Stimulated activated CD8-positive, alpha-beta memory T cell treated with anti-CD3 and anti-CD28 coated beads, Interleukin-15, amount 100 ng/mL, for 48 hours (primary cell): ENCODE results near the gene RNASE9.
A peak's percentile ranks its signal among the peaks of the same experiment; 100 is the strongest.
"Not testable (repeated sequence)": the region's sequence is repeated elsewhere in the genome, so short reads cannot be mapped to it uniquely, and the experiment has no call there.

Source experiments
- DNase-seq, 2 donors: peaks; one replicate each; pipeline ENCODE4 v3.0.0-alpha.2; 2020; ENCODE audit warnings: low read depth in 2 of 2

RNASE9 gene

DNA sequence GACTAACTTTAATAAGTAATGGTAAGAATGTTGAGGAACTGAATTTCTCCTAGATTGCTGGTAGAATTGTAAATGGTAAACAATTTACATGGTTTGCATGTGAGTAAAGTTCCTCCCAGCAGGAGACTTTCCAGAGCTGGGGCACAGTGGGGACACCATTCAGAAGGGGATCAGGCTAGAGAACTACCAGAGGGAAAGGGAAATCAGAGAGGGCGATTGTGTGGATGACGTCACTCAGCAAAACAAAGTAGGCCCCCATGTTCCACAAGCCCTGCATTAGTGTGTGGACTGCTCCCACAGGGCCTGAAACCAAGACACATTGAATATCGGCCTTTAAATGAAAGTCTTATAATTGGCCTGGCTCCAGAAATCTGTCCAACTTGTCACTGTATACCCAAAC, 17.5 kb upstream of the RNASE9 start:
- DNase-seq, result no peak

DNA sequence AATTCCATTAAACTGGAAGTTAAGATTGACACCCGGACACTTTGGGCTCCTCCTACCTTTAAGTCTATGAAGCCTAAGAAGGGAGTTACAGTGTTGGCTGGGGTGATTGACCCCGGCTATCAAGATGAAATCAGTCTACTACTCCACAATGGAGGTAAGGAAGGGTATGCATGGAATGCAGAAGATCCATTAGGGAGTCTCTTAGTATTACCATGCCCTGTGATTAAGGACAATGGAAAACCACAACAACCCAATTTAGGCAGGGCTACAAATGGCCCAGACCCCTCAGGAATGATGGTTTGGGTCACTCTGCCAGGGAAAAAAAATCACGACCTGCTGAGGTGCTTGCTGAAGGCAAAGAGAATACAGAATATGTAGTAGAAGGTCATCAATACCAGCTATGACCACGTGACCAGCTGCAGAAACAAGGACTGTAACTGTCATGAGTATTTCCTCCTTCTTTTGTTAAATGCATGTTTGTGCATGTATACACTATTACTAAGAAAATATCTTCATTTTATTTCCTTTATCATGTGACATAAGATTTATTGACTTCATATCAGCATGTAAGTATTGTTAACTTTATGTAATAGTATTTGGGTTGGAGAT, 11.6 kb upstream of the RNASE9 start:
- DNase-seq, result not testable (repeated sequence)

DNA sequence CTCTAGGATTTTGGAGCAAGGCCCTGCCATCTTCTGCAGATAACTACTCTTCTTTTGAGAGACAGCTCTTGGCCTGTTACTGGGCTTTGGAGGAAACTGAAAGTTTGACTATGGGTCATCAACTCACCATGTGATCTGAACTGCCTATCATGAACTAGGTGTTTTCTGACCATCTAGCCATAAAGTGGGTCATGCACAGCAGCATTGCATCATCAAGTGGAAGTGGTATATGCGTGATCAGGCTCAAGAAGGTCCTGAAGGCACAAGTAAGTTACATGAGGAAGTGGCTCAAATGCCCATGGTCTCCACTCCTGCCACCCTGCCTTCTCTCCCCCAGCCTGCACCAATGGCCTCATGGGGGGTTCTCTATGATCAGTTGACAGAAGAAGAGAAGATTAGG, 9.9 kb upstream of the RNASE9 start:
- not testable (repeated sequence) for DNase-seq

DNA sequence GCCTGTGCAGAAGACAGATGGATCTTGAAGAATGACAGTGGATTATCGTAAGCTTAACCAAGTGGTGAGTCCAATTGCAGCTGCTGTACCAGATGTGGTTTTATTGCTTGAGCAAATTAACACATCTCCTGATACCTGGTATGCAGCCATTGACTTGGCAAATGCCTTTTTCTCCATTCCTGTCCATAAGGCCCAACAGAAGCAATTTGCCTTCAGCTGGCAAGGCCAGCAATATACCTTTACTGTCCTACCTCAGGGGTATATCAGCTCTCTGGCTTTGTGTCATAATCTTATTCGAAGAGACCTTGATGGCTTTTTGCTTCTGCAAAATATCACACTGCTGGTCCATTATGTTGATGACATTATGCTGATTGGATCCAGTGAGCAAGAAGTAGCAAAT, 9.0 kb upstream of the RNASE9 start:
- DNase-seq, result not testable (repeated sequence)

DNA sequence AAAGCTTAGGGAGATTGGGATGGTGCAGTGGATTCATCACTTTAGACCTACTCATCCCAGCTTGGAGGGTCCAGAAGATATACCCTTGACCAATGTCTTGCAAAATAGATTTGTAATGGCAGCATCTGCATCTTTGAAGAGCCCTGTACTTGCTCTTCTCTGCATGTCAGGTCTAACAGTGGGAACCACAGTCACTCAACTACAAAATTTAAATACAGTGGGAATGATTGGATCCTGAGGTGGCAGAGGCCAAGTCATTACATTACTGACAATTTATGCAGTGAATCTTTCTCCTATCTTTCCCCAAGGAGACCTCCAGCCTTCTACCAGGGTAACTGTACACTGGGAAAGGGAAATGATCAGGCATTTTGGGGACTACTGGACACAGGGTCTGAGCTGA, 8.2 kb upstream of the RNASE9 start:
- no peak for DNase-seq

DNA sequence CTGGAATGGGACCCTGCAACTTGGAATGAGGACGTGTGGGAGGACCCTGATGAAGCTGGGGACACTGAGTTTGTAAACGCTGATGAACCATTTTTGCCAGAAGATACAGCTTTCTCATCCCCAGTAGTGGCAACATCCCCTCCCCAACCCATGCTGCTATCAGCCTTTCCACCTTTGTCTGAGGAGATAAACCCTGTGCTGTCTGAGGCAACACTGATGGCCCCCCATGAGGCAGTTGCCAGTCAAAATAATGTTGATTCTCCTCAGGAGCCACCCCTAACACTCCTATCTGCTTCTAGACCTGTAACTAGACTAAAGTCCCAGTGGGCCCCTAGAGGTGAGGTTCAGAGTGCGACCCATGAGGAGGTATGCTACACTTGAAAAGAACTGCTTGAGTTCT, 7.5 kb upstream of the RNASE9 start:
- DNase-seq, result no peak

DNA sequence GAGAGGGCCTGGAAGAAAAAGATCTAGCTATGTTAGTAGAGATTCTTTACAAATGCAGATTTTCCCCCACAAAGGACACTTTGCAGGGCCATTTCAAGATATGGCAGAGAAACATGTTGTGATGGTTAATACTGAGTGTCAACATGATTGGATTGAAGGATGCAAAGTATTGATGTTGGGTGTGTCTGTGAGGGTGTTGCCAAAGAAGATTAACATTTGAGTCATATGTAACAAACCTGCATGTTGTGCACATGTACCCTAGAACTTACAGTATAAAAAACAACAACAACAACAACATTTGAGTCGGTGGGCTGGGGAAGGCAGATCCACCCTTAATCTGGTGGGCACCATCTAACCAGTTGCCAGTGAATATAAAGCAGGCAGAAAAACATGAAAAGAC, 6.4 kb upstream of the RNASE9 start:
- not testable (repeated sequence) for DNase-seq

DNA sequence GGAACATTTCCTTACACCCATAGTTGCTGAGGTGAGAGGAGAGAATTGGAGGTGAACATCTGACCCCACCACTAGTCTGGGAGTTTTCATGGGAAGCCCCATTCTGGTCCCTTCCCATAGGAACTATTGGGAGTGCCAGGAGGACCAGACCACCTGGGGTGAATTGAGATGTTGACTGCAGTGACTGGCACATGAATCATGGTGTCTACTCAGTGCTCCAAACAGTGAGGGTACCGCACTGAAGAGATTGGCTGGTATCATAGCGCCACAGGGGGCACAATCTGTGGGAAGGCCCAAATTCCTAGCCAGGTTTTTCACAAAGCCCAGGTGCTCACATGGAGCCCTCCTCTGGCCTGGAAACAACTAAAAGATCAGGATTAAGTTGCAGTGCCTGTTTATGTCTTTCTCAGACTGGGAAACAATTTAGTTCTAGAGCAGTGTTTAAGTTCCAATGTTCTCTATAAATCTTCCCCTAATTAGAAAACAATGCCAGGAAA, 3.7 kb upstream of the RNASE9 start:
- DNase-seq, result no peak

DNA sequence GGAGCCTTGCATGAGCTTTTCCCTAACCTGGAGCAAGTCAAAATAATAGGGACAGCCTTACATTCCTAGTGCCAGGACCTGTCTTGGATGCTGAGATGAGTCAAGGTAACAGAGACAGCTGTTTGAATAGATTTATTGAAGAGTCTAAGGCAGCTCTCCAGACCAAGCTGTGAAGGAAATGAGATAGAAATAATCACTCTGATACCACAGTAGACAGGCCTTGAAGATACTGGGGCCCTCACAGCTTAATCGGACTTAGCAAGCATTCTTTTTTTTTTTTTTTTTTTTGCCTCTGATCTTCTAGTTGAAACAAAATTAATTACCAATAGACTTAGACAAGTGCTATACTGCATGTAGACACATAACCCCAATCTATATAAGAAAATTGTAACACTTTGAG, 3.1 kb upstream of the RNASE9 start:
- no peak for DNase-seq

DNA sequence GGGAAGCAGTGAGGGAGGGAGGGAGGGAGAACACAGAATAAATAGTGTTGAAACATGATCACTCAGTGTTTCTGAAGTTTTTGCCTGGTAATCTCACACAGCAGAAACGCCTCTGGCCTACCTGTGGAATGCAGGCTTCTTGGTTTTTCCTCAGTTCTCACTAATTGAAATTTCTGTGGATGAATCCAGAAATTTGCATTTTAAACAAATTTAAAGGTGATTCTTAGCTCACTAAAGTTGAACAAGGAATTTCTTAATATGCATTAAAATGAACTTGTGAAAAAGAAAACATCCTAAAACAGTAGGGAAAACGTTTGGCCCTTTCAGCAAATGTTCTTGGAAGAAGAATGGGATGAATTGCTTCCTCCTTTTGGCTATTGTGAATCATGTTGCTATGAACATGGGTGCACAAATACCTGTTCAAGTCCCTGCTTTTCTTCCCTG, 1.4 kb downstream of the RNASE9 start:
- no peak for DNase-seq

DNA sequence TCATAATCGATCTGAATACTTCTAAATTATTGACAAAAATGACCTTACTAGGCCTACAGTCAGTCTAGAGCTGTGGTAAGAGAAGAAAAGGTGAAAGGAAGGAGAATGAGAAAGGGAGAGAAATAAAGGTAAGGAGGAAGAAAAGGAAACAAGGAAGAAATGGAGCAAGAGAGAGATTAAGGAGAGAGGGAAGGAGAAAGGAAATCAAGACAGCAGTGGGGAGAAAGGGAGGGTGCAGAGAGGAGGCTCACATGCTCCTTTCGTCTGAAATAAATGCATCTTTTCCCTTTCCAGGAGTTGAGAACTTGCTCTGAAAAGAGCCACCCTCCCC, 3.7 kb downstream of the RNASE9 start:
- no peak for DNase-seq

DNA sequence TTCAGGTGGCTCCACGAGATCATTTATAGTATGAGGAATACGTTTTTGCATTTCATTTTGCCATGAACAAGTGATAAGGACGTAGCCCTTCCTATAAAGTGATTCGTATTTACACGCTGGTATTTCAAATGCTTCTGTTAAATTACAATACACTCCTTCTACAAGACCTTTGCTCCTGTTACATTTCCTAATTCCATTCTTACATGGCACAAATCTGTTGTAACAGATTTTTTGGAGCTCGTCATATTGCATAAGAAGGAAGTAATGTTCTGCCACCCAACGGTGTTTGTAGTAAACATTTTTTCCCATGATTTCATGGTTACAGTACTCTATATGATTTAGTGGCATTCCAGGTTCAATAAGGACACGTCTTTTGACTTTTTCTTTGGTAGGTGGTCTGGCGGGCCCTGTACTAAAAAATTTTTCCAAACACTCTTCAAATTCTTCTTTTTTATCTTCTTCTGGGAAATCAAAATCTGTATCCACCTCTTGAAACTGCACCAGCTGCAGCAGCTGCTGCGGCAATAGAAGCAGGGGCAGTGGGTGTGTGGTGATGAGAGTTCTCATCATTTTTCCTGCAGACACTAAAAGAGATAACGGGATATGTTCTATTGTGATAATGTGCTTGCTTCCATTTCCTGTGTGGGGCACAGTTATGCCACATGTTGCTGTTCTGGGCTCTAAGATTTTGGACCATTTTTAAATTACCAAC, 4.2 kb downstream of the RNASE9 start:
- no peak for DNase-seq

DNA sequence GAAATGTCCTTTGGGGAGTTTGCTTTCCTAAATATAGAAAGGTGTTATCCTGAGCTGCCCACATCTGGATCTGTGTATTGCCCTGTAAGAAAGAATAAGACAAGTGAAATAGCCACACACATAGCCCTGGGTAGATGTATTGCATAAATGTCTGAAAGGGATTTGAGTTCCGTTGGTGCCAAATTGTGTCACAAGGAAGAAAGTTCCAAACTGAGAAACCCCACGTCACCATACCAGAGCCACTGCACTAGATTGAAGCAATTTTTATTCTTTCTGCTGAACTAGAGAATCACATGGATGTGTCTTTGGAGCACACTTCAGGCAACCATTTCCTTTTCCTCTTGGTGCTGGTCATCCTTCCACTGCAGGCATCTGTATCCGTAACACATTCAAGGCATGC, 5.0 kb downstream of the RNASE9 start:
- no peak for DNase-seq

DNA sequence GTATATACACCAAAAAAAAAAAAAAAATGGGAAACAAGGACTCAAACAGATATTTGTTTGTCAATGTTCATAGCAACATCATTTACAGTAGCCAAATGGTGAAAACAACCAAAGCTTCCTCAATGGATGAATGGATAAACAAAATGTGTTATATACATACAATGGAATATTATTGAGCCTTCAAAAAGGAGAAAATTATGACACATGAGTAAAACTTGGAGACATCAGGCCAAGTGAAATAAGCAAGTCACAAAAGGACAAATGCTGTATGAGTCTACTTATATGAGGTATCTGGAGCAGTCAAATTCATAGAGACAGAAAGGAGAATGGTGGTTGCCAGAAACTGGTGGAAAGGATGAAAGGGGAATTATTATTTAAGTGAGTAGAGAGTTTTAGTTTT, 7.8 kb downstream of the RNASE9 start:
- DNase-seq, result no peak

DNA sequence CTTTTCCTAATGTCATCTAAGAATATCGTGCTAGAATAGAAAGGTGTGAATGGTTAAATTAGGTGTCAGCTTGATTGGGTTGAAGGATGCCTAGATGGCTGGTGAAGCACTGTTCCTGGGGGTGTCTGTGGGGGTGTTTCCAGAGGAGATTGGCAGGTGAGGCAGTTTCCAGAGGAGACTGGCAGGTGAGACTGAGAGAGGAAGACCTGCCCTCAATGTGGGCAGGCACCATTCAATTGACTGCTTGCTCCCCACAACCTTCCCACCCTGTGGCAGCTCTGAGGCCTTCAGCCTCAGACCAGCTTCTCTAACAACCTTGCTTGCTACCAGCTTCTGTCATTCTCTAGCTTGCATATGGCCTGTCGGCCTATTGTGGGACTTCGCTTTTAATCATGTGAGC, 9.2 kb downstream of the RNASE9 start:
- no peak for DNase-seq

DNA sequence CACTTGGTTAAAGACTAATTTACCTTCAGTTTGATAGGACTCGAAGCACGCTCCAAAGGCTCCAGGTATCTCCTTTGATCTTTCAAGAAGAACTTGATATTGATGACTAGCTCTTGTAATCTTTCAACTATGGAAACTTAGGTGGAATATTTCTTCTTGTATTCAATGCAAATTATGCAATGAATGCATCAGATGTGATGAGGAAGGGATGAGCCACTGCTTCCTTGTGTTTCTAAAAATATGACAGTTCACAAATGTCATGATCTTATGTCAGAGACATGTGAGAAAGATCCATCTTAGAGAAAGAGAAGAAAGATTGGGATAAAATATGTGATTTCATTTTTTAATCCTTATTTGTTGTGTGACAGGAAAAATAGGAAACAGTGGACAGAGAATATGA, 9.9 kb downstream of the RNASE9 start:
- no peak for DNase-seq

DNA sequence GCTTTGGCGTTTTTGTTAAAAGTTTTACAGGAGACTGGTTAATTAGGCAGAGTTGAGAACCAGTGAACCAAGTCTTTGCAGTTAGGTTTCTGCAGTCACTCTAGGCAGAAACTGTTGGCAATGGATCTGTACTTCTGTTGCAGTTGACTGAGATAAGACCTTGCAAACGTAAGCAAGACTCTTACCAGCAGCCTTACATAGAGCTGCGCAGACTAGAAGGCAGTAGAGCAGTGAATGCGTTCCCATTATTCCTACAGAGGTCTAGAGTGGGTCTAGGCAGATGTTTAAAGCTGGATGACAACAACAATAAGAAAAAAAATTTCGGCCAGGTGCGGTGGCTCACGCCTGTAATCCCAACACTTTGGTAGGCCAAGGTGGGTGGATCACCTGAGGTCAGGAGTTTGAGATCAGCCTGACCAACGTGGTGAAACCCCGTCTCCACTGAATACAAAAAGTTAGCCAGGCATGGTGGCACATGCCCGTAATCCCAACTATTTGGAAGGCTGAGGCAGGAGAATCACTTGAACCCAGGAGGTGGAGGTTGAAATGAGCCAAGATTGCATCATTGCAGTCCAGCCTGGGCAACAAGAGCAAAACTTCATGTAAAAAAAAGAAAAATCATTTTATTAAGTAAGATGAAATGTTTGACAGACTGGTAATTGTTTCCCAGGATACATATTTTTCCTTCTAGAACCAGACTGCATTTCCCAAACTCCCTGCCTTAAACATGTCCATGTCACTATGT, 12.3 kb downstream of the RNASE9 start:
- no peak for DNase-seq

DNA sequence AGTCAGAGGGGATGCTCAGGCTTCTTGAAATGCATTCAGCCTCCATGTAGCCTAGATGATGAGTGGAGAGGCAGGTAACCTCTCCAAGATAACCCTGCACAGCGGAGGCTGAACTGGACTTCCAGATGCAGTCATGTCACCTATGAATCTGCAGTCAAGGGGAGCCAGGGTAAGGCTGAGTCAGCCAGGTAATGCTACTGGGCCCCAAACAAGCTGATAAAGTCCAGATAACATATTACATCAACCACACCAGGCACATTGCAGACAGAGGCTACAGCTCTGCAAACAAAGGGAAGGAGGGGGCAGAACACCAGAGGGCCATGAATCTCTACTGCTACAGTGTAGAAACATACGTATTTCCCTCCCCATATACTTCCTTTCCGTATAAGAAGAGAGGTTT, 14.0 kb downstream of the RNASE9 start:
- no peak for DNase-seq

DNA sequence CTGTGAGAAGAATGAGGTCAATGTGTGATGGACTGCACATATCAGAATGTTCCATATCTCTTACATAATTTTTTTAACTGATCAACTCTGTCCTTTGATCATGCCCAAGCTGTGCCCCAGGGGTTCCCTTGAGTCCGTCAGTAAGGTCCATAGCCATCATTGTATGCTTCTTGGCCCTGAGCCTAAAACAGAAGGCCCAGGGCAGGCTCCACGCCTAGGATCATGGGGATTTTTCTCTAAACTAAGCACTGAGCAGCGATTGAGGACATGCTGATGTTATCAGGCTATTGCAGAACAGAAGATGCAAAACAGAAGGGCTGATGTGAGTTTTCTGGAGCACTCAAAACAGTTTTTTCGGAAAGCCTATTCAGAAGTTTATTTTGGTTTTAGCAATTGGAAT, 20.9 kb downstream of the RNASE9 start:
- DNase-seq, result no peak

DNA sequence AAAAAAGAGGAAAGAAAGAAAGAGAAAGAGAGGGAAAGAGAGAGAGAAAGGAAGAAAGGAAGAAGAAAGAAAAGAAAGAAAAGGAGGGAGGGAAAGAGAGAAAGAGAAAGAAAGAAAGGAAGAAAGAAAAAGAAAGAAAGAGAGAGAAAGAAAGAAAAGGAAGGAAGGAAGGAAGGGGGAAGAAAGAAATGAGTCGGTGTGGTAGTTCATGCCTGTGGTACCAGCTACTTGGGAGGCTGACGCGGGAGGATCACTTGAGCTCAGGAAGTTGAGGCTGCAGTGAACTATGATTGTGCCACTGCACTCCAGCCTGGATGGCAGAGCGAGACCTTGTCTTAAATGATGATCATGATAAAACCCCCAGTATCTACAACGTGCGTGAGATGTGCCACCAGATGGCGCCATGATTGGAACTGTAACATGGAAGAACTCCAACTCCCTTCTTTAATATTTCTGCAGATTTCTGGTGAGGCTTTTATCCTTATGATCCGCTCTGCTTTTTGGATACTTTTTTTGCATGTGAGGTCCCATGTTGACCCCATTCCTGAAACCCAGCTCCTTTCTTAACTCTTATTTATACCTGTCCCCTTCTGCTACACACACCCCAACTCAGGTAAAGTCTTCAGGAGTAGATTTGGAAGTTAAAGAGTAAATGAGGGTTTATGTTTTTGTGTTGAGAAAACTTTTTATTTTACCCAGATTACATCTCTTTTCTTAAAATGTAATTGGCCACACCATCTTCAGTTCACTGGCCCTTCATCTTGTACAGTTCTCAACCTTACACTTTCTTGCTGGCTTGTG, 29.9 kb downstream of the RNASE9 start:
- peak; percentile 44 to 45 for DNase-seq

DNA sequence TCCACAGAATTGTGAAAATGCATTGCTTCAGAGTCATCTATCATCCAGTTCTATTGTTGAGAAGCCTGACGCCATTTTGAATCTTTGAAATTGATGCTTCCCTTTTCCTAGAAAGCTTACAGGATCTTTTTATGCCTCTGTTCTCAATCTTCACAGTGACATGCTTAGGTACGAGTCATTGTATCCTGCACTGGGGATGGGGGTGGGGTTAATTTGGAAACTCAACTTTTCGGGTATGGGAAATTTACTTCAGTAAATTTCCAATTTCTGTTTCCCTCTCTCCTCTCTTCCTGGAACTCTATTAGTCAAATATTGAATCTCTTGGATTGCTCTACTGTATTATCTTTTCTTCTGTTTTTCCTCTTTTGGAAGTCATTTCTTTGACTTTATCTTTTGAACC, 31.0 kb downstream of the RNASE9 start:
- no peak for DNase-seq

DNA sequence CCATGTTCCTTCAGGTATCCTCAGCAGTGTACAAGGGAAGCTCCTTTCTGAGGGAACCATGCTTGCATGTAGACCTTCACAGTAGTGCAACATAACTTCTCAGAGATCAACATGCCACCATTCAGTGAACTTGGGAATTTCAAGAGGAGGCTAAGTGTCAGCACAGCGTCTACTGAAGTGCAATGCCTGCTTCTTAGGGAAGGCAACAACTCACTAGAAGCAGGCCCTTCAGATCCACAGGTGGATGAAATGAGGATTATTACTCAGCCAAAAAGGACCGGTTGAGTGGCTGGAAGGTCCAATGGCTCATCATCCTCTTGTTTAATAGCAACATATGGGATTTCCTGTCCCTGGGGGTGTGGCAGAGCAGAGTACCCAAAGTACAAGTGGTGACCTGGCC, 36.8 kb downstream of the RNASE9 start:
- DNase-seq, result no peak
